Measurements from ENCODE around the gene PLTP. TPM values are rescaled to one million over a fixed set of nuclear protein-coding genes. Genes with fewer than 3 reads are reported as not detected.
"Not testable (repeated sequence)": the region's sequence is repeated elsewhere in the genome, so short reads cannot be mapped to it uniquely, and the experiment has no call there.

PLTP gene
- total RNA-seq, 1 experiment from 2014 or later = 61.5 TPM

DNA sequence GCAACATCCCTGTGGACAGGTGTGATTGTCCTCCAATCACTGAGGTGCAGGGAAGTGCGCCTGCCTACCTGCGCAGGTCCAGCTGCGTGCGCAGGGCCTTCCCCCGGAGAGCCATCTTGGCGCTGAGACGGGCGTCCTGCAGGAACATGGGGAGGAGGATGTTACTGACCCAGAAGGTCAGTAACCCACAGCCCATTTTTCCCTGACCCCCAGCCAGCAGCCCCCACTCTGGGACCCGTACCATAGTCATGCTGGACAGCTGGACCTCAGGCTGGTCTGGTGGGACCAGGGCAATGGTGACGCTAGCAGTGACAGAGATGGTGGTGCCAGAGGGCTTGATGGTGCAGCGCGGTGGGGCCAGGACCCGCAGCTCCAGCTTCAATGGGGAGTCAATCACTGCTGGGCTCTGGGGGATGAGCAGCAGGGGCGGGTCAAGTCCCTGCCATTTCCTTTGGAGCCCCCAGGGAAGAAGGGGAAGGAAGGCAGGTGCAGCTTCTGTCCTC, 9.7 kb downstream of the PLTP start:
- peaks cover 4% of the 10 kb centered on the region for H3F3A ChIP-seq (ENCODE audit: low read length, unreplicated experiment)
- no peak for DNase-seq
- peaks cover 1% of the 10 kb centered on the region; the same call in 1 of the 2 replicates for H3K36me3 ChIP-seq (ENCODE audit: low read depth, low read length)
- intact Hi-C loops (cut with micrococcal nuclease) = no loop called here
- TF ChIP-seq, protein P1, sequence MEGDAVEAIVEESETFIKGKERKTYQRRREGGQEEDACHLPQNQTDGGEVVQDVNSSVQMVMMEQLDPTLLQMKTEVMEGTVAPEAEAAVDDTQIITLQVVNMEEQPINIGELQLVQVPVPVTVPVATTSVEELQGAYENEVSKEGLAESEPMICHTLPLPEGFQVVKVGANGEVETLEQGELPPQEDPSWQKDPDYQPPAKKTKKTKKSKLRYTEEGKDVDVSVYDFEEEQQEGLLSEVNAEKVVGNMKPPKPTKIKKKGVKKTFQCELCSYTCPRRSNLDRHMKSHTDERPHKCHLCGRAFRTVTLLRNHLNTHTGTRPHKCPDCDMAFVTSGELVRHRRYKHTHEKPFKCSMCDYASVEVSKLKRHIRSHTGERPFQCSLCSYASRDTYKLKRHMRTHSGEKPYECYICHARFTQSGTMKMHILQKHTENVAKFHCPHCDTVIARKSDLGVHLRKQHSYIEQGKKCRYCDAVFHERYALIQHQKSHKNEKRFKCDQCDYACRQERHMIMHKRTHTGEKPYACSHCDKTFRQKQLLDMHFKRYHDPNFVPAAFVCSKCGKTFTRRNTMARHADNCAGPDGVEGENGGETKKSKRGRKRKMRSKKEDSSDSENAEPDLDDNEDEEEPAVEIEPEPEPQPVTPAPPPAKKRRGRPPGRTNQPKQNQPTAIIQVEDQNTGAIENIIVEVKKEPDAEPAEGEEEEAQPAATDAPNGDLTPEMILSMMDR (conservative IDR thresholded peaks at IDR 0.05; ENCODE audit: low read depth, low read length) = no peak
- TF ChIP-seq EZH2phosphoT487 (IDR thresholded peaks at IDR 0.05; ENCODE audit: borderline replicate concordance, low read length) (no peak), EZH2 (IDR thresholded peaks at IDR 0.05; ENCODE audit: low read length, unreplicated experiment) (no peak)
- no TSS peak for BruUV-seq (replicated peaks)
- H4K20me1 ChIP-seq (ENCODE audit: low read length) = no peaks in the 10 kb centered on the region
- ChIA-PET CTCF (no interaction called here), POLR2A (ENCODE audit: unreplicated experiment) (no interaction called here)
- no peaks in the 10 kb centered on the region for H3K27me3 ChIP-seq (ENCODE audit: low read length)
- no peak overlapping the region for H2AFZ ChIP-seq (ENCODE audit: low read length)
- no peak for ATAC-seq
- no peak overlapping the region for H3K9ac ChIP-seq (ENCODE audit: low read length)
- no peaks in the 10 kb centered on the region for H3K79me2 ChIP-seq (ENCODE audit: low read length)
- H3K9me3 ChIP-seq (ENCODE audit: low read length) = no peaks in the 10 kb centered on the region
- no peak overlapping the region for H3K4me3 ChIP-seq (ENCODE audit: low read length)
- peaks cover 17% of the 10 kb centered on the region for H3K4me1 ChIP-seq (ENCODE audit: insufficient read depth, low read length)
- H3K4me2 ChIP-seq (ENCODE audit: low read length) = no peak overlapping the region
- H3K9me2 ChIP-seq (replicated peaks; ENCODE audit: low read length) = no peaks in the 10 kb centered on the region
- no peak overlapping the region for H3K27ac ChIP-seq (ENCODE audit: low read length)

DNA sequence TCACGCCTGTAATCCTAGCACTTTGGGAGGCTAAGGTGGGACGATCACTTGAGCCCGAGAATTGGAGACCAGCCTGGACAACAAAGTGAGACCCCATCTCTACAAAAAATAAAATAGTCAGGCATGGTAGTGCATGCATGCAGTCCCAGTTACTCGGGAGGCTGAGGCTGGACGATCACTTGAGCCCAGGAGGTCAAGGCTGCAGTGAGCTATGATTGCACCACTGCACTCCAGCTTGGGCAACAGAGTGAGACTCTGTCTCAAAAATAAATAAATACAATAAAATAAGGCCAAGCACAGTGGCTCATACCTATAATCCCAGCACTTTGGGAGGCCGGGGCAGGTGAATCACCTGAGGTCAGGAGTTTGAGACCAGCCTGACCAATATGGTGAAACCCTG, 10.6 kb downstream of the PLTP start:
- H3K9me2 ChIP-seq (replicated peaks; ENCODE audit: low read length); H3K9ac ChIP-seq (ENCODE audit: low read length); ATAC-seq; H4K20me1 ChIP-seq (ENCODE audit: low read length); H3K9me3 ChIP-seq (ENCODE audit: low read length); H3K27ac ChIP-seq (ENCODE audit: low read length); DNase-seq; H3K4me2 ChIP-seq (ENCODE audit: low read length); BruUV-seq (replicated peaks); H3K36me3 ChIP-seq (ENCODE audit: low read depth, low read length); H3F3A ChIP-seq (ENCODE audit: low read length, unreplicated experiment); POLR2A ChIA-PET (ENCODE audit: unreplicated experiment); H2AFZ ChIP-seq (ENCODE audit: low read length); H3K27me3 ChIP-seq (ENCODE audit: low read length); H3K79me2 ChIP-seq (ENCODE audit: low read length); intact Hi-C loops (cut with micrococcal nuclease); H3K4me3 ChIP-seq (ENCODE audit: low read length); CTCF ChIA-PET: not testable (repeated sequence)
- H3K4me1 ChIP-seq (ENCODE audit: insufficient read depth, low read length) = peaks cover 15% of the 10 kb centered on the region

DNA sequence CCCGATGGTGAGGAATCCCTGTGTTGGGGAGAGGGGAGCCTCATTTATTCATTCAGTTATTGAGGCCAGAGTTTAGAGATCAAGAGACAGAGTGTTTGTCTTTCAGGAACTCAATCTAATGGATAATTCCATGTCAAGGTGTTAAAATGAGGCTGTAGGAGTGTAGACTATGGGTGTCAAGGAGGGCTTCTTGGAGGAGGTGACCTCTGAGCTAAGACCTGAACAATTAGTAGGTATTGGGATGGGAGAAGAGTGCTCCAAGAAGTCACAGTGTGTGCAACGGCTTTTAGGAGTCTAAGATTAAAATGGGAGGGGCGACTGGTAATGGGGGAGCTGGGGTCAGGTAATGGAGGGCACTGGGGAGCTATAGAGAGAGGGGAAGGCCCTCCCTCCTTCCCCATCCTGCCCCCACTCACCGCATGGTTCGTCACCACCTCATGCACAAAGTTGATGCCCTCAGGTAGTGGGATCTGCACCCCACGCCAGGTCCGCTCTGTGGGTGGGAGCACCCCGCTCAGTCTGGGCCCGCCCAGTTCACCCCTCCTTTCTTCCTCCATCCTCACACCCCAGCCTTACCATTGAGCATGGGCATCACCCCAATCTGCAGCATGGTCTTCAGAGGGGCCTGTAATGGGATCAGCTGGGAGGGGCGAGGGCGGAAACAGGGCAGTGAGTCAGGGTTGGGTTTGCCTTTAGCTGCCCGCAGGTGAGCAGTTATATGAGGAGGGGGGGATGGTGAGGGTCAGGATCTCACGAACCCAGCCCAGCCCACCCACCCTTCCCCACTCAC, 12.7 kb downstream of the PLTP start:
- POLR2A ChIA-PET (ENCODE audit: unreplicated experiment) = no interaction called here
- H3K4me3 ChIP-seq (ENCODE audit: low read length) = no peak overlapping the region
- intact Hi-C loops (cut with micrococcal nuclease) = no loop called here
- H3K27me3 ChIP-seq (ENCODE audit: low read length) = no peaks in the 10 kb centered on the region
- no TSS peak for BruUV-seq (replicated peaks)
- CTCF ChIA-PET = no interaction called here
- H2AFZ ChIP-seq (ENCODE audit: low read length) = no peak overlapping the region
- no peak for ATAC-seq
- no peaks in the 10 kb centered on the region for H3K9me2 ChIP-seq (replicated peaks; ENCODE audit: low read length)
- H3K4me1 ChIP-seq (ENCODE audit: insufficient read depth, low read length) = no peaks in the 10 kb centered on the region
- TF ChIP-seq EZH2phosphoT487 (IDR thresholded peaks at IDR 0.05; ENCODE audit: borderline replicate concordance, low read length) (no peak), EZH2 (IDR thresholded peaks at IDR 0.05; ENCODE audit: low read length, unreplicated experiment) (no peak)
- TF ChIP-seq, protein P1 (conservative IDR thresholded peaks at IDR 0.05; ENCODE audit: low read depth, low read length) = no peak
- DNase-seq = no peak
- H3K27ac ChIP-seq (ENCODE audit: low read length) = no peak overlapping the region
- no peaks in the 10 kb centered on the region for H3K9me3 ChIP-seq (ENCODE audit: low read length)
- no peaks in the 10 kb centered on the region for H3K79me2 ChIP-seq (ENCODE audit: low read length)
- no peak overlapping the region for H3K9ac ChIP-seq (ENCODE audit: low read length)
- H3K36me3 ChIP-seq (ENCODE audit: low read depth, low read length) = peaks cover 11% of the 10 kb centered on the region; the same call in 1 of the 2 replicates
- no peaks in the 10 kb centered on the region for H4K20me1 ChIP-seq (ENCODE audit: low read length)
- no peaks in the 10 kb centered on the region for H3F3A ChIP-seq (ENCODE audit: low read length, unreplicated experiment)
- no peak overlapping the region for H3K4me2 ChIP-seq (ENCODE audit: low read length)

Data from PC-3 (cell line).